SKM-1 treated with dmso at 0.1 percent for 144 hours (cell line): ENCODE measurements around the gene TTC23L.

Experiments
- DNase-seq: peaks from one replicate; lab custom pipeline; 2025; ENCODE audit not compliant: unreplicated experiment; lab: John Stamatoyannopoulos, UW

TTC23L gene

DNA sequence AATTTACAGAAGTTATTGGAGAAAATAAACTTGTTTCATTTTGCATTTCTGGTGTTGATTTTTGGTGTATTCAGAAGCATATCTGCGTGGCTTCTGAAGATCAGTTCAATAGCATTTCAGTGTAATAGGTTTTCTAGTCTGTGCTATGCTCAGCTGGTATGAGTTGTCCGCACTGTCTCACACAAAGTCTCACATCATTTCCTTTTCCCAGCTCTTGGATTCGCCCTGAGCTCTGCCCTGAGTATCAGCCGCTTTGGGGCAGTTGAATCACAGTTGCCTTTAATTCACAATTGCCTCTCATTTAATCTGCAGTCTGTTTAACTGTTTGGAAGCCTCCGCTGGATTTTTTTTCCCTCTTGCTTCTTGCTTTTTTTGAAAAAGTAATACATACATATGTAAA is 6.4 kb upstream of the TTC23L start:
- no peak for DNase-seq

DNA sequence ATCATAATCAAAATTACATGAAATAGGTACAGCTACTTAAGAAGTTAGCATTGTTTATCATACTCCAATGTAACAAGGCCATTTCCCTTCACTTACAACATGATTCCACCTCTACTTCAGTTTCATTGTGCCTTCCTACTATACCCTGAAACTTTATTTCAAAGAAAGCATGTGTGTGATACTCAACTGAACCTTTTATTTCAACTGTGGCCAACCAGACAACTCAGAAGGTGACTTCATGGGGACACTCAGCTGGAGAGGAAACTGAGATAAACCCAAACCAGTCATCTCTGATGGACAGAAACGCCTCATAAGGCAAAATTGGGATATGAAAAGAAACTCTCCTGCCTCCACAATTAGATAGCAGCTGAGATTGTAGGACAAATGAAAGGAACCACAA is 5.9 kb upstream of the TTC23L start:
- no peak for DNase-seq

DNA sequence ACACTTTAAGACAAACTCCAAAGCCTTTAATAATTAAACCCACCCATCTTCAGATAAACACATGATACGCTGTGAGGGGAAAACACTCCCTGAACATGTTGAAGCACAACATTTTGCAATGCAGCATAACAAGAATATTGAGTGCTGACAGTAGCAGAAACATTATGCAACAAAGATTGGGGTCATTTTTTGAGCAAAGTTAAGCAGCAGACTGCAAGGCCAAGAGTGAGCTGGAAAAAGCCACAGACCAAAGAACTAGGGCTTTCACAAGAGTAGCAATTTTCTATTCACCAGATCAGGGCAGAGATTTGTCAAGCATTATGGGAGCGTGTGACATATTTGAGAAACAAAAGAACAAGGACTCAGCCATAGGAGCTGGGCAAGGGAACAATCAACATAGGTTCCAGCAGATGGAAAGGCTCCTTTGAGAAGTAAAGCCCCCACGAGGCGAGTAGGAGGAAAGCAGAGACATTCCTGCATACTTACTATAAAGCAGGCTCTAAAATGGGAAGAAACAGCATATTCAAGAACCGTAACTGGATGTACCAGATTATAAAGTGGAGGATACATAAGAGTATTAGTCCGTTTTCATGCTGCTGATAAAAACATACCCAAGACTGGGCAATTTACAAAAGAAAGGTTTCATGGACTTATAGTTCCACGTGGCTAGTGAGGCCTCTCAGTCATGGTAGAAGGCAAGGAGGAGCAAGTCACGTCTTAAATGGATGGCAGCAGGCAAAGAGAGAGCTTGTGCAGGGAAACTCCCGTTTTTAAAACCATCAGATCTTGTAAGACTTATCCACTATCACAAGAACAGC is 4.8 kb upstream of the TTC23L start:
- DNase-seq, result no peak

DNA sequence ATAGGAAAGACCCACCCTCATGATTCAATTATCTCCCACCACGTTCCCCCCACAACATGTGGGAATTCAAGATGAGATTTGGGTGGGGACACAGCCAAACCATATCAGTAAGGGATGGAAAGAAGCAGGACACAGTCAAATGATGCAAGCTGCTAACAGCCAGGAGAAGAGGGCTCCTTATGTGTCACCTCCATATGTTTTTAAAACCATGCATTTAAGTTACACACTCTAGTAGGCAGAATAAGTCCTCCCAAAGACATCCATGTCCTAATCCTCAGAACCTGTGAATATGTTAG is 4.2 kb upstream of the TTC23L start:
- no peak for DNase-seq

DNA sequence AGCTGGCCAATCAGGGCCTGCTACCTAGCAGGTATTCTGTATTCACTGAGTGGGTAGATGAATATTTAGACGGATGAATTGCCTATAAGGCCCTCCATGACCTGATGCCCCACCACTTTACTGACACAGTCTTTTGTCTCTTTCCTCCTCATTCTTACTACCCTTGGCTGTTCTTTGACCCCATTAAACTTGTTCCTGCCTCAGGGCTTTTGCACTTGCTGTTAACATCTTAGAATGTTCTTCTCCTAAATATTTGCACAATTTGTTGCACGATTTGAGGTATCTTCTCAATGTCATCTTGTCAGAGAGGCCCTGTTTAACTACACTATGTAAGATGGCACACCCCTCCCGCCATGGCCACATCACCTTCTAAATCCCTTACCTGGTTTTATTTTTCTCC is 3.3 kb upstream of the TTC23L start:
- DNase-seq, result no peak

DNA sequence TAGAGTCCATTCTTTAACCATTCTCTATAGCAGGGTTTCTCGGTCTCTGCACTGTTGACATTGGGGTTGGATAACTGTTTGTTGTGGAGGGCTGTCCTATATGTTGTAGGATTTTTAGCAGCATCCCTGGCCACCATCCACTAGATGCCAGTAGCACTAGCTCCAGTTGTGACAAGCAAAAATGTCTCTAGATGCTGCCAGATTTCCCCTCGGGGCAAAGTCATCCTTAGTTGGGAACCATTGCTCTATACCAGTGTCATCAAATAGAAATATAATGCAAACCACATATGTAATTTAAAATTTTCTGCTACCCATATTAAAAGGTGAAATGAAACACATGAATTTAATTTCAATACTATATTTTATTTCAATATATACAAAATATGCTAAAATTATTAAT is 2.9 kb downstream of the TTC23L start:
- no peak for DNase-seq

DNA sequence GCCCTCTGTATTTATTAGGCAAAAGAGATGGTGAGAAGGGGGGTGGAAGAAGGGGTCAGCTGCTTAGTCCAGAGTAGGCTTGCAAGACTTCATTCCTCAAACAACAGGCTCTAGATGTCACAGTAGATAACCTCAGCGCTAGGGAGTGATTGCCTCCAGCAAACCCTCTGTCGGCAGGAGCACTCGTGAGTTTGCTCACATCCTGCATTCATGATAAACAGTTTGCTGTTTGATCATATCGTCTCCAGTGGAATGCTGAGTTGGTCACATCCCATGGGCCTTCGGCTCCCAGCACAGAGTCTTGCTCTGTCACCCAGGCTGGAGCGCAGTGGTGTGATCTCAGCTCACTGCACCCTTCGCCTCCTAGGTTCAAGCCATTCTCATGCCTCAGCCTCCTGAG is 3.6 kb downstream of the TTC23L start:
- no peak for DNase-seq

DNA sequence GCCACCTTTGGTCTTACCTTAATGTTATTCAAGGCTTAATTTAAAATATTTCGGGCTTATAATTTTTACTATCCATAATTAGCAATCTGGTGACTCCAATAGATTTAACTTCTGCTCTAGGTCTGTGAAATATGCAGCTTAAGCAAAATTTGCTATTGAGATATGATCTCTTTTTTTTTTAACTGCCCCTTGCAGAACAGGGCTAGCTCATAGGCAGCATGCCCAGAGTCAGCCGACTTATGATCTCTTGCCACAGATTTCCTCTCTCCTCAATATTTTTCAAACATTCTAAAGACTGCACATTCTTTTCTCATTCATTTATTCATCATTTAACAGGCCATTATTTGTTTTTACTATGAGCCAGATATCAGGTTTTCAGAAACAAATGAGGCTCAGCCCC is 4.5 kb downstream of the TTC23L start:
- no peak for DNase-seq

DNA sequence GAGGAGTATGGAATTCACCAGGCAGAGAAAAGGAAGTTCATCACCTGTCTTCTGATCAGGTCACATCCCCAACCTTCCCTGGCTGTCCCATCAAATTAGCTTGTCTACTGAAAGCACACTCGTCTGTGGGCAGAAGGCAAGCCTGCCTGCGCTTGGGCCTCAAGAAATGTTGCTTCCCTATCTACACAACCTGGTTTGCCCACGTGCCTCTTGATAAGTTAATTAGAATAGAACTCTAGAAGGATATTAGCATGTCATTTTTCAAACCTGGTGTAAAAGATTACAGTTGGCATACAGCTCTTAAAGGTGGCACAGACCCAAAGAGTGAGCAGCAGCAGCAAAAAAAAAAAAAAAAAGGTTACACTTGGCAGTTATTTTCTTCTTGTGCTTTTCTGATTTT is 5.1 kb downstream of the TTC23L start:
- DNase-seq, result no peak

DNA sequence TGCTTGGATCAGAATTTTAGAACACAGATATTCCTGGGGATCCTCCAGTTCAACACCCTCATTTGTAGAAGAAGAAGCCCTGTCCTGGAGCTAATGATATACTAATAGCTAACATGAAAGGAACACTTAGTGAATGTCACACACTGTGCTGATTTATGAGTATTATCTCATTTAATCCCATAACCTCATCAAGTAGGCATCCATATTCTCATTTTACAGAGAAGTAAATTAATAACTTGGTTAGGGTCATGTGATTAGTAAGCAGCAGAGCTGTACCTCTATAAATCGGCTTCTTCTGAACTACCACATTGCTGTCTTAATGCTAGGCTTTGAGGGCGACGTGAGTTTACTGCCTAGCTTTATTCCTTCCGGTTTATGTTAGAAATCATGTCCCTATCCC is 6.0 kb downstream of the TTC23L start:
- no peak for DNase-seq

DNA sequence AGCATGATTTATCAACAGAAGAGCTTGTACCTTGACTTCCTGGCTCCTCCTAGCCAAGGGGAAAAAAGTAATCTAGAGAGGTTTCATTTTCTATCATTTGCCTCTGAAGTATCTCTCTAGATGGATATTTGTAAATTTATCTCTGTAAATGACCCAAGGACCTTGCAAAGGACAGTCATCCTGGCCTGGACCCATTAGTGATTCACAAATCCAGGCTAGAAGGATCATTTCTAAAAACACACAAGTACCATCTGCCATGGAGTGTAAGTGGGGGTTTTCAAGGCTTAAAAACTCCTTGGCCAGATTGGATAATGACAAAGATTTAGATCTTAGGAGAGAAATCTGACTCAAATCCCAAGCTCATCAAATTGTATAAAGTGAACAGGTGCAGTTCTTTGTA is 8.1 kb downstream of the TTC23L start:
- no peak for DNase-seq

DNA sequence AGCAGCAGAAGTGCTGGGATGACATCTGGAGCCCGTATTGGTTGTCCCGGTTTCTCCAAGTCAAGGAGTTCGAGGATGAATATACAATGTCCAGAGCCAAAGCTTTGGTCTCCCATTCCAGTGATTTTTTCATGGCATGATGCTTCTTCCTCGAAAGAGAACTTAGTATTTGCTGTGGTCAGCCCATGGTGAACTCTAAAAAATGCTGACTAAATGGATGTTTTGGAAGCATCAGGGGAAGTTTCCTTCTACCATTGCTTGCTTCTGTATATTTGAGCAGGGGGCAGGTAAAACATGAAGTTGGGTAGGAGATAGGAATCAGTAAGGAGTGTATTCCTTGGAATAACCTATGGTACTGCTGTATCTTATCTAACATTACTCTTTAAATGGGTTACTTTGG is 8.6 kb downstream of the TTC23L start:
- no peak for DNase-seq

DNA sequence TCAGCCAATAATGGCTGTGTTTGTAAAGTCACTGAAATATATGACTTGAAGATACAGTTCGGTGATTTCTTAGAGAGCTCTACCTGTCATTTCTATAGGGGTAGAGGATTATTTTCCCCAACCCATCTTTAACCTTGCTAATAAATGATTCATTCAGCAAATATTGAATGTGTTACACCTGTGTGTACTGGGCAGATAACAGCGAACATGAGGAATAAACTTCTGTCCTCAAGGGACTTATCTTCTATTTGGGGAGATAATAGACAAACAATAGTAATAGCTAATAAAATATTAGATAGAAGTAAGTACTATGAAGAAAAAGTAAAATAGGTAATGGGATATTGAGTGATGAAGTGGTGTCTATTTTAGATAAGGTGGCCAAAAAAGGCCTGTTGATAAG is 9.3 kb downstream of the TTC23L start:
- no peak for DNase-seq

DNA sequence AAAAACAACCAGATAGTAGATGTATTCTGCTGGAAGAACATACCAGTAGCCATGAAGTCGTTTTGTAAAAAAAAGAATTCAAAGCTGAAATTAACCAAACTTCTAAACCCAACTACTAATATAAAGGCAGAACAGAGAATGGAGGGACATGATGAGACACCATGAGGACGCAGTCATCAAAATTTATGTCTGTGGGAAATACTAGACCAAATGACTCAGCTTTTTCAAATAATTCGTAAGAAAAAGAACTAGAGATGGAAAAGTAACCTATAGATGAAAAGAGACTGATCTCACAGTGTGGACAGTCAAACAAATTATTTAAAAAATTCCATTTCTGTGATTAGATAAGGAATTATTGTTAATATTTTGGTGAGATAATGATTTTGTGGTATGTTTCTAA is 10.3 kb downstream of the TTC23L start:
- no peak for DNase-seq

DNA sequence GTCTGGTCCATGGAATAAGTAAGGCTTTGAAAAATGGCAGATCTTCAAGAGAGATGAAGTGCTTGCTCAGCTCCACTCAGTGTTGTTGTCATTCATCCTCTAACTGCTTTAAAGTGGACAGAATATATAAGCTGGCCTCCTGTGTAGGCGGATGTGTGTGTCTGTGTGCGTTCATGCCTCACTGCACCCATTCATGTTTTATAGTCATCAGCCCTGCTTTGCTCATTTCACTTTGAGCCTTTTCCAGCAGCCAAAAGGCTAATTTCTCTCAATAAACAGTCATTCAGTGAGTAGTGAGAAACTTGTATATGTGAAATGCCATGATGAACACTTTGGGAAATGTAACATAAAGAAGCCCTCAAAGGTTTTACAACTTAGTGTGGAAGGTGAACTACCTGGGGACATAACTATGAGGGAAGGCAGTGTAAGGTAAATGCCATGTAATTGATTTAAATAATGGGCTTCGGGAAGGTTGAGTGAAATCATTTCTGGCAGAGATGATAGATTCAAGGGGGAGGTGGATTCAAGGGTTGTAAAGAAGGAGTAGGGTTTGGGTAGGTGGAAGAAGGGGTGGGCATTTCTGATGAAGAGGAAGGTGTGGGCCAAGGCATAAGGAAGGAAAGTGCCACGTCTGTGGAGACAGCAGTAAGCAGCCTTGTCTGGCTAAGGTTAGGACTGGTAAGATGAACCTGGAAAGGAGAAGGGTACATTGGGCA is 15.7 kb downstream of the TTC23L start:
- no peak for DNase-seq

DNA sequence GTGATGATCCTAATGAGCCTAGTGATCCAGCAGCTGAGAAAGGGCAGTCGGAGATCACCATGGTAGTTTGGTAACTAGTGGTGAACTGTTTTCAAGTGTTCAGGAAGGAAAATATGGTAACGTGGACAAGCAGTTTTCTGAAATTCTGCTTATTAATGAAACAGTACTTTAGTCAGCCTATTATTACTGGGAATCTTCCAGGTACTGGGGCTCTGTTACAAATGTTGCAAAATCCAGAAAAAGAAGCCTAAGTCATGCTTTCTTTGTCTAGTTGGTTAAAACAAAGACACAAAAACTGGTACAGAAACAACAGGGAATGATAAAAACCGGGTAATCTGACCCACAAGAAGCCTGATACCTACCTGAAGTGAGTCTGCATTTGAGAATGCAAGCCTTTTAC is 18.2 kb downstream of the TTC23L start:
- no peak for DNase-seq

DNA sequence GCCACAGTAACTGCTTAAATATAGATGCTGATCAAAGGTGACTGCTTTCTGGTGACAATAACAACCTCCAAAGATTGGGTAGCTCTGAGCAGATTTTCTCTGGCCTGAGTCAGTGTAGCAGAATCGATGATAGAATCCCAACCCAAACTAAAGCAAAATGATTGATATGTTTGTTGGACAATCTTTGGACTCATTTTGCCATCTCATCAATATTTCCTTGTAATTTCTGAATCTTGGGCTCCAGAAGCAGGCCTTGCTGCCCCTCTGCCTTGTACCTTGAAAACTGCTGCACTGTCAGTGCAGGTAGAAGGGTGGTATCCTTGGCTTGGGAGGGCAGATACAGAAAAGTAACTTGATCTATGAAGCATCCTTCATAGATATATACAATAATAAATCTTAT is 18.9 kb downstream of the TTC23L start:
- no peak for DNase-seq

DNA sequence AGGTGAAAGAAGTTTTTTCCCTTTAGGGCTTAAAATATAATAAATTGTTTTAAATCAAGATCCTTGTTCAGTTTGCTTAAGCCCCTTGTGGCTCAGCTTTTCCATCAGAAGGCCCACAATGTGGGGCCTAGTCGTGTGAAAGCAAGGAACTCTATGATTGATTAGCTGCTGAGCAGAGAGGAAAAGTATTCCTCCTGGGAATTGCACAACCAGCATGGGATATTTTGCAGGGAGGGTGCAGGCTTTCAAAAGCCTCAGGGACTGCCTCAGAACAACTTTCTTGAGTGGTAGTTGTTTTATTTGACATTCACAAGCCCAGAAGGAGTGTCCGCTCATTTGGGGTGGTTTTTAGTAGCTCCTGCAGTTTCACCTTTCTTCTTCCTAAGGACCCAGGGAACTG is 19.8 kb downstream of the TTC23L start:
- no peak for DNase-seq

DNA sequence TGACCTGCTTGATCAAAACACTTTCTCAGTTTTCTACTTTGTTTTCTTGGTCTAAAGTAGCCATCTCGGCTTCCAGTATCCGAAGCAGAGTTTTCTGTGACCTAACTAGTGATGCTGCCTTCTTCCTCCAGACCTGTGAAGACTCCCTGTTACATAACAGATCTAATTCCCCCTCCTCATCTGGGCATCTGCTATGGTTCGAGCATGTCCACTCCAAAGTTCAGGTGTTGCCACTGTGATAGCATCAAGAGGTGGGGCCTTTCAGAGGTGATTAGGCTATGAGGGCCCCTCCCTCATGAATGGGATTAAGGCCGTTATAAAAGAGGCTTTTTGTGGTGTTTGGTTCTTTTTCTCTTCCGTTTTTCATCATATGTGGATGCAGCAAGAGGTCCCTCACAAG is 20.3 kb downstream of the TTC23L start:
- no peak for DNase-seq

DNA sequence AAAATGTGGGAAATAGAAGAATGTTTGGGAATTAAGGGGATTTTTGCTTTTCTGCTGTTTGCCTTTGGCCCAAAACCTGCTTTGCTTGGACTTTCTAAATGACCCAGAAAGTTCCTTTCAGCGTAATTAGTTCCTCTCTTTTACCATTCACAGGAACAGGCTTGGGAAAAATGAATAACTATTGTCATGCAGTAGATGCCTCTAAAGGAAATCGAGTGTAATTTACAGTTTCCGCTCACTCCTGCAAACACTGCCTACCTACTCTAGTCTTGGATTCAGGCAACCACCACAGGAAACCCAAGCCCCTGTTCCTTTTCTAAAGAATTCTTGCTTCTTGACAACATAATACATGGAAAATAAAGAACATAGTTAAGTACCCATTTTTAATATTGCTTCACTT is 25.0 kb downstream of the TTC23L start:
- no peak for DNase-seq

DNA sequence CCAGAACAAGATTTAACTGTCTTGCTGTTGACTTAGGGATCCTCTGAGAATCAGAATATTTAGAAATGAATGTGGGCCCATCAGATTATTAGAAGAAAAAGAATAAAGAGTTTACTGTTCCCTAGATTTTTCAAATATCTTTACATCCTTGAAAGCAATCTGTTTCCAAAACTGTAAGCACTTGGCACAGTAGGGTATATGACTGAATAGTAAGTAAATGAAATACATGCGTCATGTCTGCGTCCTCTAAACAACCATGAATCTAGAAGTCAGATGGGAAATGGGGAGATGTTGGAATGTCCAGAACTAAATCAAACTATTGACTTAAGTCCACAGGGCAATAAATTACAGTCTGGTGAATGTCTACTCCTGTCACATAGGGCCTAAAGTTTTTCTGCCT is 26.1 kb downstream of the TTC23L start:
- no peak for DNase-seq

DNA sequence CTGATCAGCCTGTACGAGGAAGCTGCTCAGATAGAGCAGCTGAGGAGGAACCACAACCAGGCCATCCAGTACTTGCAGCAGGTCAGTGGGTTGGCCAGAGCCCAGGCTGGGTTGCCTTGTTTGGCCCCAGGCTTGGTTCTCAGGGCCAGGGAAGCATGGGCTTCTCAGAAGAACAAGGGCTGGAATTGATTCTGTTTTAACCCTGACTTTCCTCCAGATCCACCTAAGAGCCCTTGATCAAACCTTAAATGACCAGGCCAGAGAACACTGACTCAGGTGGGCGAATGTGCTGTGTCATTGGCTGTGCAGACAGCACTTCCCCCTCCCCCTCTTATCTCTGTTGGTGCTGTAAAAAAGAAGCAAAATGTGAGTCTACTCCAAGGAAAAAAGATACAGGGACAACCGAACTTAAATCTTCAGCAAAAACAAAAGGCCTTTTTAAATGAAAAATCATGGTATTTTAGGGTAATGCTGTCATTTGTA is 28.1 kb downstream of the TTC23L start:
- DNase-seq, result no peak

DNA sequence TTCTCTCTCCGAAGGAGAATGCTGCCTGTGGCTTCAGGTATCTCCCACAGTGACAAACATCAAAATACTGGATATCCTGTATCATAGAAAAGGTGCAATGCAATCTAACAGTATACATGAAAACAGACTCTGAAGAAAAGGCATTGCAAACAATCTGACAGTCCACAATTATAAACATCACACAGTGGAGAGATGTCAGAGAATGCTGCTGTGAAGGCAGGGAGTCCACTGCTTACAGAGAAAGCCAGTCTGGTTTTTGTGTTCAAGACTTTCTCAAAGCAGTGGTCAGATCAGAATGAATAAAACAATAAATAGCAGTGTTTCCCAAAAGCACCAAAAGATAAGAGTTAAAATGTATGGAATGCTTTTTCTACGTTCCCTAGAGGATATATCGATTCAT is 28.7 kb downstream of the TTC23L start:
- no peak for DNase-seq
